ENCODE measurements around the gene SPOP.

The SPOP gene

GRCh38 chr17:49578414-49578813 lies 99.5 kb downstream of the SPOP start:
- no peak for TF ChIP-seq ZNF660 (tag by site-specific recombination; IDR thresholded peaks at IDR 0.05)
- no peak for TF ChIP-seq BCL6B (tag by site-specific recombination; IDR thresholded peaks at IDR 0.05)
- TF ChIP-seq ZBTB49 (tag by site-specific recombination; IDR thresholded peaks at IDR 0.05; ENCODE audit: low read depth): no peak
- no peak for TF ChIP-seq ZBTB44 (tag by site-specific recombination; IDR thresholded peaks at IDR 0.05)
- TF ChIP-seq ZNF670 (tag by site-specific recombination; IDR thresholded peaks at IDR 0.05; ENCODE audit: low read depth): no peak
- no peak for TF ChIP-seq ZFP69B (tag by site-specific recombination; IDR thresholded peaks at IDR 0.05)
- TF ChIP-seq YY1 (tag by site-specific recombination; IDR thresholded peaks at IDR 0.05): no peak
- TF ChIP-seq ZNF777 (tag by site-specific recombination; IDR thresholded peaks at IDR 0.05; ENCODE audit: borderline replicate concordance): no peak
- no peak for TF ChIP-seq INSM2 (tag by site-specific recombination; IDR thresholded peaks at IDR 0.05)
- no peak for TF ChIP-seq AEBP2 (tag by site-specific recombination; IDR thresholded peaks at IDR 0.05; ENCODE audit: borderline replicate concordance)
- no peak for TF ChIP-seq ZNF121 (tag by site-specific recombination; IDR thresholded peaks at IDR 0.05)
- TF ChIP-seq ZNF311 (tag by site-specific recombination; IDR thresholded peaks at IDR 0.05; ENCODE audit: borderline replicate concordance): no peak
- no peak for TF ChIP-seq ZNF629 (tag by site-specific recombination; IDR thresholded peaks at IDR 0.05)
- TF ChIP-seq MEIS1 (CRISPR knock-in tag; IDR thresholded peaks at IDR 0.05; ENCODE audit: borderline replicate concordance): no peak
- no peak for TF ChIP-seq ZNF239 (tag by site-specific recombination; IDR thresholded peaks at IDR 0.05)
- no peak for TF ChIP-seq ZNF184 (tag by site-specific recombination; IDR thresholded peaks at IDR 0.05)
- no peak for TF ChIP-seq MYNN (tag by site-specific recombination; IDR thresholded peaks at IDR 0.05; ENCODE audit: borderline replicate concordance)
- no peaks in the 10 kb centered on the region for H3K9me3 ChIP-seq (ENCODE audit: control insufficient read depth, insufficient read depth, low read depth, low read length)
- H3K36me3 ChIP-seq (ENCODE audit: control insufficient read depth in 2 of 2, insufficient read depth in 1 of 2, low read length in 2 of 2): no peaks in the 10 kb centered on the region
- ChIA-PET POLR2A (no interaction called here), CTCF (interaction anchor here (3.7 to 14.4 kb wide), 2 partner anchors 8 to 119 kb away, joined by 21 to 486 read pairs; partner anchors contain the start of gene SLC35B1)
- 0 out of 2 replicates have a peak, but pooled peaks cover 3% of the 10 kb centered on the region for H3K4me1 ChIP-seq (ENCODE audit: control insufficient read depth, insufficient read depth, low read length)
- no peak overlapping the region for H3K27ac ChIP-seq (ENCODE audit: extremely low read depth, low read depth, low read length)
- no peak overlapping the region for H3K4me3 ChIP-seq (ENCODE audit: low read depth, low read length)

GRCh38 chr17:49577963-49578362 lies 99.9 kb downstream of the SPOP start:
- ChIA-PET POLR2A (no interaction called here), CTCF (interaction anchor here (1.9 to 14.4 kb wide), 3 partner anchors 7 to 119 kb away, joined by 5 to 486 read pairs (median 21); partner anchors contain the start of gene SLC35B1)
- Histone ChIP-seq H3K36me3 (ENCODE audit: control insufficient read depth in 2 of 2, insufficient read depth in 1 of 2, low read length in 2 of 2) (no peaks in the 10 kb centered on the region), H3K9me3 (ENCODE audit: control insufficient read depth, insufficient read depth, low read depth, low read length) (no peaks in the 10 kb centered on the region), H3K4me1 (ENCODE audit: control insufficient read depth, insufficient read depth, low read length) (0 out of 2 replicates have a peak, but pooled peaks cover 3% of the 10 kb centered on the region), H3K27ac (ENCODE audit: extremely low read depth, low read depth, low read length) (no peak overlapping the region), H3K4me3 (ENCODE audit: low read depth, low read length) (no peak overlapping the region)
- no peak for TF ChIP-seq ZNF513 (tag by site-specific recombination; IDR thresholded peaks at IDR 0.05)
- no peak for TF ChIP-seq ZNF704 (tag by site-specific recombination; IDR thresholded peaks at IDR 0.05)
- no peak for TF ChIP-seq FEZF1 (tag by site-specific recombination; IDR thresholded peaks at IDR 0.05)
- TF ChIP-seq ZBTB48 (tag by site-specific recombination; IDR thresholded peaks at IDR 0.05): no peak
